GM12878 (cell line): ENCODE measurements around the gene PTBP1. TPM values are rescaled to one million over a fixed set of nuclear protein-coding genes. Genes with fewer than 3 reads are reported as not detected.

Source experiments
- ASH2L ChIP-seq: fragments of 300-600, 200-600 bp; sonication (generic); IDR thresholded peaks from 2 replicates; pipeline ENCODE4 v1.6.1; 2017; ENCODE audit warnings: low read depth, mild to moderate bottlenecking, borderline replicate concordance
- CBX3 ChIP-seq: fragments of 200-600 bp; sonication (generic); IDR thresholded peaks from 2 replicates; pipeline ENCODE4 v1.6.1; 2016; ENCODE audit warnings: low read depth, borderline replicate concordance
- CREB1 ChIP-seq: IDR thresholded peaks from 2 replicates; pipeline ENCODE4 v1.6.1; 2012; ENCODE audit warnings: low read depth, mild to moderate bottlenecking, inconsistent platforms
- E2F8 ChIP-seq: fragments of 450-650 bp; IDR thresholded peaks from 2 replicates; pipeline ENCODE4 v1.6.1; 2018; ENCODE audit warnings: mild to moderate bottlenecking, low read depth, moderate library complexity; ENCODE audit not compliant: partially characterized antibody
- ESRRA ChIP-seq: IDR thresholded peaks from 2 replicates; pipeline ENCODE4 v1.6.1; 2012; ENCODE audit warnings: mild to moderate bottlenecking, low read length, improper control_type of control experiment
- FOS ChIP-seq: IDR thresholded peaks from 3 replicates; pipeline ENCODE4 v1.6.1; 2011; ENCODE audit warnings: borderline replicate concordance; ENCODE audit not compliant: insufficient read length; ENCODE audit errors: extremely low read depth
- LARP7 ChIP-seq: fragments of 450-650 bp; IDR thresholded peaks from 2 replicates; pipeline ENCODE4 v1.6.1; 2017; ENCODE audit warnings: mild to moderate bottlenecking
- NR2C2 ChIP-seq: IDR thresholded peaks from 2 replicates; pipeline ENCODE4 v1.6.1; 2011; ENCODE audit warnings: borderline replicate concordance, low read depth; ENCODE audit not compliant: control insufficient read depth, insufficient read length
- PKNOX1 ChIP-seq: fragments of 450-650 bp; IDR thresholded peaks from 2 replicates; pipeline ENCODE4 v1.6.1; 2016; ENCODE audit warnings: mild to moderate bottlenecking
- RELB ChIP-seq: fragments of 450-650 bp; IDR thresholded peaks from 2 replicates; pipeline ENCODE4 v1.6.1; 2017; ENCODE audit warnings: low read depth, mild to moderate bottlenecking, moderate library complexity
- SIX5 ChIP-seq: IDR thresholded peaks from 2 replicates; pipeline ENCODE4 v1.6.1; 2011; ENCODE audit warnings: mild to moderate bottlenecking, low read depth, low read length, moderate library complexity; ENCODE audit not compliant: severe bottlenecking
- SMAD5 ChIP-seq: IDR thresholded peaks from 2 replicates; pipeline ENCODE4 v1.6.1; 2016; ENCODE audit warnings: antibody characterized with exemption, low read depth
- USF2 ChIP-seq: IDR thresholded peaks from 2 replicates; pipeline ENCODE4 v1.6.1; 2011; ENCODE audit warnings: low read depth, low read length, improper control_type of control experiment, borderline replicate concordance
- ZNF622 ChIP-seq: fragments of 450-650 bp; IDR thresholded peaks from 2 replicates; pipeline ENCODE4 v1.6.1; 2017; ENCODE audit warnings: mild to moderate bottlenecking, inconsistent platforms
- polyA plus RNA-seq, 11 experiments: library from polyadenylated mRNA; depleted of rRNA in 4 of 11; unstranded in 6 of 11; stranded (reverse) in 5 of 11; fragments of >200 nt; fragmentation: Nextera tagmentation in 4 of 11; fragmentation: Illumina TruSeq in 1 of 11; extraction: Ambion mirVana in 4 of 11; extraction: Trizol in 1 of 11; gene quantifications; 1 replicate in 1 of 11; 2 replicates in 10 of 11; pipeline versions ENCODE4 v1.2.1 to v1.2.3, GENCODE V29; 2011 to 2016; ENCODE audit warnings: inconsistent platforms in 2 of 11, missing spikeins in 2 of 11, low read depth in 1 of 11
- total RNA-seq, 4 experiments: library from RNA; depleted of rRNA in 3 of 4; stranded (reverse); fragments of >200 nt in 3 of 4; fragmentation: Illumina TruSeq in 1 of 4; extraction: Trizol in 1 of 4; gene quantifications; 2 replicates each; pipeline versions ENCODE4 v1.2.1 to v1.2.3, GENCODE V29; 2013 to 2021
- TF ChIP-seq, protein P1 (sequence below): fragments of 450-650 bp; IDR thresholded peaks from 2 replicates; pipeline ENCODE4 v1.6.1; 2017; ENCODE audit warnings: mild to moderate bottlenecking, moderate library complexity
- TF ChIP-seq, protein P2 (sequence below): IDR thresholded peaks from 2 replicates; pipeline ENCODE4 v1.6.1; 2012; ENCODE audit warnings: low read depth, low read length, improper control_type of control experiment

The PTBP1 gene
- total and polyA plus RNA-seq, 10 of the 15 experiments (the other 5 are each of a cell fraction or from before 2014, with no cell fraction given), result 13.1 to 532 (median 217) TPM

DNA sequence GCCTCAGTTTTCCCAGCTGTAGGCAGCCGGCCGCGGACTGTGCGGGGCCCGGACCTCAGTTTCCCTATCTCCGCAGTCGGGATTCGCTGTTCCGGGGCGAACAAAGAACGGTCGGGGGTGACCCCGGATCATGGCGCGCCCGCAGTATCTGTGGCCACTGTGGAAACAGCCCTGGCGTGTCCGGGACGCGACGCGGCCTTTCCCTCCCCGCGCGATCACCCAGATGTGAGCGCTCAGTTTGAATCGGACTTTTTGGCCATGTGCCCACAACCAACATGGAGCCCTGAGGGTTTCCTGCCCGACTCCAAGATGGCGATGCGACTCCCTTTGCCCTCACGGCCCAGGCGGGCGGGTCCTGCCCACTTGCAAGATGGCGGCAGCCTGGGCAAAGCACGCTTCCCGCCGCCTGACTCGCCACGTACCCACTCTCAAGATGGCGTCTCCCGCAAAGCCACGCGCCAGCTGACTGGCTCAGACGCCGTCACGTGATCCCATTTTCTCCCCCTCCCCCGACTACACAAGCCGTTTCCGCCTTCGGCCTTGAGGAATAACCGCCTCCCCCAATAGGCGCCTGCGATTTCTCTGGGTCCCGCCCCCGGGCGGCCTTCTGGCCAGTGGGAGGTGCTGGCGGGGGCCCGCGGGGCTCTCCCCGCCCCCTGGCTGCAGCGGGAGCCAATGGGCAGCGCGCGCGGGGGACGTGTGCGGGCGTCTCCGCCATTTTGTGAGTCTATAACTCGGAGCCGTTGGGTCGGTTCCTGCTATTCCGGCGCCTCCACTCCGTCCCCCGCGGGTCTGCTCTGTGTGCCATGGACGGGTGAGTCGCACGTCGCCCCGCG is at the start of gene PTBP1 (continued):
- TF ChIP-seq, protein P1, sequence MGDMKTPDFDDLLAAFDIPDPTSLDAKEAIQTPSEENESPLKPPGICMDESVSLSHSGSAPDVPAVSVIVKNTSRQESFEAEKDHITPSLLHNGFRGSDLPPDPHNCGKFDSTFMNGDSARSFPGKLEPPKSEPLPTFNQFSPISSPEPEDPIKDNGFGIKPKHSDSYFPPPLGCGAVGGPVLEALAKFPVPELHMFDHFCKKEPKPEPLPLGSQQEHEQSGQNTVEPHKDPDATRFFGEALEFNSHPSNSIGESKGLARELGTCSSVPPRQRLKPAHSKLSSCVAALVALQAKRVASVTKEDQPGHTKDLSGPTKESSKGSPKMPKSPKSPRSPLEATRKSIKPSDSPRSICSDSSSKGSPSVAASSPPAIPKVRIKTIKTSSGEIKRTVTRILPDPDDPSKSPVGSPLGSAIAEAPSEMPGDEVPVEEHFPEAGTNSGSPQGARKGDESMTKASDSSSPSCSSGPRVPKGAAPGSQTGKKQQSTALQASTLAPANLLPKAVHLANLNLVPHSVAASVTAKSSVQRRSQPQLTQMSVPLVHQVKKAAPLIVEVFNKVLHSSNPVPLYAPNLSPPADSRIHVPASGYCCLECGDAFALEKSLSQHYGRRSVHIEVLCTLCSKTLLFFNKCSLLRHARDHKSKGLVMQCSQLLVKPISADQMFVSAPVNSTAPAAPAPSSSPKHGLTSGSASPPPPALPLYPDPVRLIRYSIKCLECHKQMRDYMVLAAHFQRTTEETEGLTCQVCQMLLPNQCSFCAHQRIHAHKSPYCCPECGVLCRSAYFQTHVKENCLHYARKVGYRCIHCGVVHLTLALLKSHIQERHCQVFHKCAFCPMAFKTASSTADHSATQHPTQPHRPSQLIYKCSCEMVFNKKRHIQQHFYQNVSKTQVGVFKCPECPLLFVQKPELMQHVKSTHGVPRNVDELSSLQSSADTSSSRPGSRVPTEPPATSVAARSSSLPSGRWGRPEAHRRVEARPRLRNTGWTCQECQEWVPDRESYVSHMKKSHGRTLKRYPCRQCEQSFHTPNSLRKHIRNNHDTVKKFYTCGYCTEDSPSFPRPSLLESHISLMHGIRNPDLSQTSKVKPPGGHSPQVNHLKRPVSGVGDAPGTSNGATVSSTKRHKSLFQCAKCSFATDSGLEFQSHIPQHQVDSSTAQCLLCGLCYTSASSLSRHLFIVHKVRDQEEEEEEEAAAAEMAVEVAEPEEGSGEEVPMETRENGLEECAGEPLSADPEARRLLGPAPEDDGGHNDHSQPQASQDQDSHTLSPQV, result peak; percentile 72; the same call in 1 of the 2 replicates
- 0 out of 2 replicates have a peak, but pooled peaks have one; percentile 33 for TF ChIP-seq ASH2L
- peak; percentile 92 for TF ChIP-seq SIX5
- TF ChIP-seq, protein P2, sequence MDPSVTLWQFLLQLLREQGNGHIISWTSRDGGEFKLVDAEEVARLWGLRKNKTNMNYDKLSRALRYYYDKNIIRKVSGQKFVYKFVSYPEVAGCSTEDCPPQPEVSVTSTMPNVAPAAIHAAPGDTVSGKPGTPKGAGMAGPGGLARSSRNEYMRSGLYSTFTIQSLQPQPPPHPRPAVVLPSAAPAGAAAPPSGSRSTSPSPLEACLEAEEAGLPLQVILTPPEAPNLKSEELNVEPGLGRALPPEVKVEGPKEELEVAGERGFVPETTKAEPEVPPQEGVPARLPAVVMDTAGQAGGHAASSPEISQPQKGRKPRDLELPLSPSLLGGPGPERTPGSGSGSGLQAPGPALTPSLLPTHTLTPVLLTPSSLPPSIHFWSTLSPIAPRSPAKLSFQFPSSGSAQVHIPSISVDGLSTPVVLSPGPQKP, result peak; percentile 53; the same call in 1 of the 2 replicates
- peak; percentile 64; the same call in 1 of the 2 replicates for TF ChIP-seq ESRRA
- TF ChIP-seq CREB1, result peak; percentile 85
- TF ChIP-seq RELB, result peak; percentile 61; the same call in 1 of the 2 replicates
- TF ChIP-seq CBX3, result no peak
- TF ChIP-seq PKNOX1, result peak; percentile 97
- peak; percentile 80 for TF ChIP-seq FOS
- peak; percentile 60 for TF ChIP-seq SMAD5
- no peak for TF ChIP-seq NR2C2
- TF ChIP-seq LARP7, result peak; percentile 41; the same call in 1 of the 2 replicates
- no peak for TF ChIP-seq ZNF622
- TF ChIP-seq USF2, result peak; percentile 96
- TF ChIP-seq E2F8, result no peak
